ENCODE data around the gene ZNF722. TPM values are rescaled to one million over a fixed set of nuclear protein-coding genes. Genes with fewer than 3 reads are reported as not detected.

ZNF722 gene
- not detected in 5 replicates for total RNA-seq (2022; extraction: Qiagen RNA extraction)

GRCh38 chr7:63998549-63998948 is at the start of gene ZNF722:
TSS of gene ZNF722 (plus strand) at chr7:63998849. CDS start at chr7:63998962, 113 bp downstream.

GRCh38 chr7:64045301-64046040 is 46.8 kb downstream of the ZNF722 start, which contains the start of gene ZNF727:
TSS of gene ZNF727 (plus strand) at chr7:64045434. CDS start at chr7:64045622, 188 bp downstream.

Other genes starting within 250 kb of the ZNF722 start
- gene ZNF727, start 46.6 kb downstream of the ZNF722 start, total RNA-seq (2022; extraction: Qiagen RNA extraction) = not detected in 5 replicates
- gene ZNF735, start 208.4 kb downstream of the ZNF722 start, total RNA-seq (2022; extraction: Qiagen RNA extraction) = not detected in 5 replicates
- gene ZNF679, start 229.6 kb downstream of the ZNF722 start, total RNA-seq (2022; extraction: Qiagen RNA extraction) = not detected in 5 replicates

All from A549 treated with Mapracorat at 1 μM for 4 hours (cell line).